Esophagus squamous epithelium (tissue), 4 donors: Measurements from ENCODE around the gene DNAL4.

Experiments used
- CTCF ChIP-seq, 6 experiments: fragments of 450-650 bp in 4 of 6; fragments of 200-600 bp in 2 of 6; sonication (generic) in 2 of 6; IDR thresholded peaks; one replicate each; pipeline ENCODE4 v1.5.1; 2016 to 2019; ENCODE audit warnings: antibody characterized with exemption in 6 of 6, mild to moderate bottlenecking in 4 of 6, moderate library complexity in 4 of 6
- POLR2A ChIP-seq, 4 donors: fragments of 450-650 bp; IDR thresholded peaks; one replicate each; pipeline ENCODE4 v1.6.1; 2017; ENCODE audit warnings: antibody characterized with exemption in 4 of 4, mild to moderate bottlenecking in 4 of 4, moderate library complexity in 3 of 4

- no peak for TF ChIP-seq POLR2A (IDR thresholded peaks at IDR 0.05)
- TF ChIP-seq CTCF (IDR thresholded peaks at IDR 0.05): peak in 1 of 6 experiments; percentile 18
Observed at GRCh38 chr22:38824585-38824984, 30.6 kb upstream of the DNAL4 start.
